PC-3 (cell line): ENCODE results near the gene ZMIZ1. TPM values are rescaled to one million over a fixed set of nuclear protein-coding genes. Genes with fewer than 3 reads are reported as not detected.

Experiments used
- ATAC-seq: fragments of 200-7000 bp; cut with Tn5 transposase; 2 replicates; pipeline ENCODE4 v1.9.1; 2020; ENCODE audit warnings: mild to moderate bottlenecking, moderate library complexity
- BruUV-seq: library from RNA; stranded (reverse); fragments of 400-500 nt; replicated peaks from 2 replicates; lab custom pipeline; 2021; lab: Mats Ljungman, UMichigan
- CTCF ChIA-PET: fragments of 300-600 bp; sonication (Branson Sonifier 250); formaldehyde crosslinking; loops from one replicate; lab custom pipeline; 2022; ENCODE audit warnings: antibody characterized with exemption; lab: Charles Lee
- POLR2A ChIA-PET: fragments of 300-600 bp; sonication (Branson Sonifier 250); formaldehyde crosslinking; loops from one replicate; lab custom pipeline; 2022; ENCODE audit warnings: antibody characterized with exemption; ENCODE audit not compliant: unreplicated experiment; lab: Charles Lee
- DNase-seq: peaks from one replicate; pipeline ENCODE4 v3.0.0-alpha.2; 2015
- H2AFZ ChIP-seq: fragments of 300-600 bp; sonication (generic); 2 replicates; pipeline ENCODE4 v1.6.0; 2016; ENCODE audit warnings: antibody characterized with exemption, low read length
- H3F3A ChIP-seq: fragments of 300-600 bp; sonication (generic); one replicate; pipeline ENCODE4 v1.6.0; 2017; ENCODE audit warnings: antibody characterized with exemption, low read length, control low read depth, mild to moderate bottlenecking; ENCODE audit not compliant: unreplicated experiment
- H3K27ac ChIP-seq: fragments of 300-600 bp; sonication (generic); 2 replicates; pipeline ENCODE4 v1.5.1; 2016; ENCODE audit warnings: mild to moderate bottlenecking, low read length
- H3K27me3 ChIP-seq: fragments of 300-600 bp; sonication (generic); 2 replicates; pipeline ENCODE4 v1.6.1; 2016; ENCODE audit warnings: low read length, mixed read lengths
- H3K36me3 ChIP-seq: fragments of 300-600 bp; sonication (generic); 2 replicates; pipeline ENCODE4 v1.6.1; 2016; ENCODE audit warnings: low read depth, mixed run types, low read length, mixed read lengths
- H3K4me1 ChIP-seq: fragments of 300-600 bp; sonication (generic); 2 replicates; pipeline ENCODE4 v1.5.1; 2016; ENCODE audit warnings: low read length; ENCODE audit not compliant: insufficient read depth
- H3K4me2 ChIP-seq: fragments of 300-600 bp; sonication (generic); 2 replicates; pipeline ENCODE4 v1.6.0; 2016; ENCODE audit warnings: low read length
- H3K4me3 ChIP-seq: fragments of 300-600 bp; sonication (generic); 2 replicates; pipeline ENCODE4 v1.5.1; 2016; ENCODE audit warnings: mild to moderate bottlenecking, low read length, mixed read lengths
- H3K79me2 ChIP-seq: fragments of 300-600 bp; sonication (generic); 2 replicates; pipeline ENCODE4 v1.6.1; 2017; ENCODE audit warnings: low read length, mixed read lengths
- H3K9ac ChIP-seq: fragments of 300-600 bp; sonication (generic); 2 replicates; pipeline ENCODE4 v1.6.0; 2016; ENCODE audit warnings: mild to moderate bottlenecking, low read length
- H3K9me2 ChIP-seq: fragments of 300-600 bp; sonication (generic); replicated peaks from 2 replicates; pipeline ENCODE4 v1.6.1; 2016; ENCODE audit warnings: mixed run types, low read length, mixed read lengths
- H3K9me3 ChIP-seq: fragments of 300-600 bp; sonication (generic); 2 replicates; pipeline ENCODE4 v1.6.1; 2016; ENCODE audit warnings: low read length, mixed read lengths
- H4K20me1 ChIP-seq: fragments of 300-600 bp; sonication (generic); 2 replicates; pipeline ENCODE4 v1.6.1; 2016; ENCODE audit warnings: low read length, mixed read lengths
- CTCF ChIP-seq: fragments of 300-600 bp; sonication (generic); conservative IDR thresholded peaks from 2 replicates; pipeline ENCODE4 v1.5.1; 2017; ENCODE audit warnings: antibody characterized with exemption, low read depth, mild to moderate bottlenecking, low read length
- EZH2 ChIP-seq: fragments of 300-600 bp; sonication (generic); IDR thresholded peaks from one replicate; pipeline ENCODE4 v1.6.1; 2017; ENCODE audit warnings: antibody characterized with exemption, mild to moderate bottlenecking, low read length; ENCODE audit not compliant: unreplicated experiment
- EZH2phosphoT487 ChIP-seq: fragments of 300-600 bp; sonication (generic); IDR thresholded peaks from 2 replicates; pipeline ENCODE4 v1.6.1; 2018; ENCODE audit warnings: mild to moderate bottlenecking, antibody characterized with exemption, low read length, borderline replicate concordance
- intact Hi-C: fragments of 100-400 bp; cut with micrococcal nuclease; formaldehyde crosslinking; loops from 2 replicates; pipeline ENCODE4 v1.9.0; 2023
- total RNA-seq: library from RNA; depleted of rRNA; stranded (reverse); fragments of >200 nt; gene quantifications from 2 replicates; pipeline ENCODE4 v1.2.3, GENCODE V29; 2014

ZMIZ1 gene
- total RNA-seq, 1 experiment from 2014 or later: 55.4 TPM

GRCh38 chr10:79200346-79200745, 131.6 kb downstream of the ZMIZ1 start:
- peaks cover 27% of the 10 kb centered on the region for H3K36me3 ChIP-seq
- no peaks in the 10 kb centered on the region for H3K9me2 ChIP-seq
- H3K27me3 ChIP-seq: no peaks in the 10 kb centered on the region
- H2AFZ ChIP-seq: no peak overlapping the region
- no peak overlapping the region for H3K4me3 ChIP-seq
- H3K27ac ChIP-seq: no peak overlapping the region
- no peaks in the 10 kb centered on the region for H3K9me3 ChIP-seq
- H3K79me2 ChIP-seq: no peaks in the 10 kb centered on the region
- DNase-seq (no peak), ATAC-seq (no peak)
- intact Hi-C loops: no loop called here
- H3F3A ChIP-seq: no peaks in the 10 kb centered on the region
- TF ChIP-seq CTCF (no peak), EZH2 (no peak), EZH2phosphoT487 (no peak)
- H3K9ac ChIP-seq: no peak overlapping the region
- H4K20me1 ChIP-seq: no peaks in the 10 kb centered on the region
- no TSS peak for BruUV-seq
- peaks cover 3% of the 10 kb centered on the region; the same call in 1 of the 2 replicates for H3K4me1 ChIP-seq
- H3K4me2 ChIP-seq: no peak overlapping the region
- POLR2A ChIA-PET: no interaction called here
- CTCF ChIA-PET: no interaction called here

GRCh38 chr10:79201706-79202105, 132.9 kb downstream of the ZMIZ1 start:
- Histone ChIP-seq H3F3A (no peaks in the 10 kb centered on the region), H3K9me3 (no peaks in the 10 kb centered on the region), H2AFZ (no peak overlapping the region), H3K9me2 (no peaks in the 10 kb centered on the region), H3K27me3 (no peaks in the 10 kb centered on the region), H3K4me1 (no peaks in the 10 kb centered on the region), H3K9ac (no peak overlapping the region), H3K4me3 (no peak overlapping the region), H3K27ac (no peak overlapping the region), H3K36me3 (peaks cover 27% of the 10 kb centered on the region), H3K4me2 (no peak overlapping the region), H3K79me2 (no peaks in the 10 kb centered on the region), H4K20me1 (no peaks in the 10 kb centered on the region)
- no peak for ATAC-seq
- TF ChIP-seq EZH2 (no peak), CTCF (no peak), EZH2phosphoT487 (no peak)
- ChIA-PET POLR2A (interaction anchor here (0.6 to 0.7 kb wide), 2 partner anchors 18 to 44 kb away, joined by 4 to 17 read pairs; no protein-coding TSS in a partner anchor), CTCF (interaction anchor here (0.7 kb wide), 2 partner anchors 77 to 125 kb away, joined by 3 to 12 read pairs; no protein-coding TSS in a partner anchor)
- DNase-seq: no peak
- BruUV-seq: no TSS peak
- intact Hi-C loops: no loop called here

DNA sequence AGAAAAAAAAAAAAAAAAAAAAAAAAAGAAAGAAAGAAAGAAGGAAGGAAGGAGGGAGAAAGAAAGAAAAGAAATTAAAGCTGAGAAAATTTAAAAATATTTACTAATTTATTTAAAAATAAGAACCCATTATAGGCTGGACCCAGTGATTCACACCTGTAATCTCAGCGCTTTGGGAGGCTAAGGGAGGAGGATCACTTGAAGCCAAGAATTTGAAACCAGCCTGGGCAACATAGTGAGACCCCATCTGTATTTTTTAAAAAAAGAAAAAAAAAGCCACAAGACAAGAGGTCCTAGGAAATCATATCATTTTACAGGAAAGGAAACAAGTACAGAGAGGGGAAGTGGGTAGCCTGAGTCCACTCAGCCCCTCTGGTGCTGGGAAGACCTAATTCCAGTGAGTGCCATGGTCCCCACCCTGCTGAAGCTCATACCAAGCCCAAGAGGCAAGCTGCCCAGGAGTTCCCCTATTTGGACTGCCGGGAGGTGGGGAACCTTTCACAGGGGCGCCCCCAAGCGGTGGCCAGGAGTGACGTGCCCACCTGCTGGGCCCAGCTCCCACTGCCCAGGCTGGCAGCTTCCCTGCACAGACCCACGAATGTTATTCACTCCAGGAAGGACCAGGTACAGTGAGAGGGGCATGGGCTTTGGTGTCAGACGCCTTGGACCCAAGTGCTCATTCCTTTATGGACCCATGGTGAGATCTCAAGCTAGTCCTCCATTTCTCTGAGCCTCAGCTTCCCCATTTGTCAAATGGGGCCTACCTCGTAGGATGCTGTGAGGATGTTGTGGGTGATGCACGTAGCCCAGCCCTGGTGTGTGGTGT, 133.6 kb downstream of the ZMIZ1 start:
- POLR2A ChIA-PET: interaction anchor here (0.6 to 1.0 kb wide), 3 partner anchors 18 to 45 kb away, joined by 3 to 17 read pairs (median 4); no protein-coding TSS in a partner anchor
- intact Hi-C loops: no loop called here
- Histone ChIP-seq H3K9ac (no peak overlapping the region), H3K36me3 (peaks cover 27% of the 10 kb centered on the region), H3K9me3 (no peaks in the 10 kb centered on the region), H3K79me2 (no peaks in the 10 kb centered on the region), H3K4me2 (no peak overlapping the region), H2AFZ (no peak overlapping the region), H3K4me3 (no peak overlapping the region), H4K20me1 (no peaks in the 10 kb centered on the region), H3K9me2 (no peaks in the 10 kb centered on the region), H3K27ac (no peak overlapping the region), H3K27me3 (no peaks in the 10 kb centered on the region), H3K4me1 (no peaks in the 10 kb centered on the region), H3F3A (no peaks in the 10 kb centered on the region)
- CTCF ChIA-PET: interaction anchor here (0.5 to 1.5 kb wide), 11 partner anchors 11 to 350 kb away, joined by 3 to 12 read pairs (median 3); no protein-coding TSS in a partner anchor
- peak; percentile 89 for DNase-seq
- TF ChIP-seq CTCF: peak; percentile 100
- TF ChIP-seq EZH2phosphoT487: no peak
- BruUV-seq: TSS peak; percentile 26
- peak; percentile 79 for ATAC-seq
